K562 (cell line): ENCODE data around the gene DAPK3. TPM values are rescaled to one million over a fixed set of nuclear protein-coding genes. Genes with fewer than 3 reads are reported as not detected.
A peak's percentile ranks its signal among the peaks of the same experiment; 100 is the strongest.

Experiments
- ATAC-seq: fragments of 200-7000 bp; cut with Tn5 transposase; 3 replicates; pipeline ENCODE4 v1.9.1; 2020; ENCODE audit warnings: moderate library complexity
- BruUV-seq: library from RNA; stranded (reverse); fragments of 400-500 nt; replicated peaks from 2 replicates; lab custom pipeline; 2021; lab: Mats Ljungman, UMichigan
- CTCF ChIA-PET: fragments of 300-600 bp; formaldehyde crosslinking; extraction: SDS; loops from one replicate; lab custom pipeline; 2021; ENCODE audit warnings: low intra/inter-chr PET ratio; lab: Yijun Ruan, JAX
- POLR2A ChIA-PET: fragments of 300-600, 350-650 bp; sonication (Branson Sonifier 250); formaldehyde crosslinking; extraction: SDS; loops from one replicate; lab custom pipeline; 2021; ENCODE audit warnings: antibody characterized with exemption, inconsistent platforms; lab: Yijun Ruan, JAX
- DNase-seq, 4 experiments: peaks; one replicate each; pipeline versions ENCODE4 v3.0.0 to v3.0.0-alpha.2; 2011 to 2018; ENCODE audit warnings: low spot score in 3 of 4, mixed read lengths in 3 of 4; ENCODE audit errors: extremely low read depth in 1 of 4
- FAIRE-seq: peaks from 2 replicates; lab custom pipeline; 2011; peaks lifted over from hg19 to GRCh38; lab: Jason Lieb, UNC
- H2AFZ ChIP-seq: 2 replicates; pipeline ENCODE4 v1.6.0; 2011; ENCODE audit warnings: low read depth, low read length, control low read depth, inconsistent platforms
- H3K27ac ChIP-seq: fragments of 200-600 bp; 3 replicates; pipeline ENCODE4 v1.8.0; 2011; ENCODE audit warnings: low read depth, mild to moderate bottlenecking, control low read depth, inconsistent platforms, low read length, moderate library complexity, mixed read lengths; ENCODE audit errors: extremely low read depth
- H3K27me3 ChIP-seq, 2 experiments: fragments of 300-600 bp in 1 of 2; 2 replicates in 1 of 2; 3 replicates in 1 of 2; pipeline versions ENCODE4 v1.6.0 to v1.8.0; 2011; ENCODE audit warnings: inconsistent platforms in 2 of 2, low read length in 2 of 2, mild to moderate bottlenecking in 1 of 2, mixed read lengths in 1 of 2, moderate library complexity in 1 of 2; ENCODE audit not compliant: control insufficient read depth in 2 of 2, insufficient read depth in 2 of 2
- H3K36me3 ChIP-seq: fragments of 300-600 bp; 3 replicates; pipeline ENCODE4 v1.8.0; 2011; ENCODE audit warnings: mild to moderate bottlenecking, low read length, inconsistent platforms; ENCODE audit not compliant: control insufficient read depth, insufficient read depth
- H3K4me1 ChIP-seq, 2 experiments: fragments of 200-600 bp in 1 of 2; replicated peaks in 1 of 2; 2 replicates in 1 of 2; 3 replicates in 1 of 2; pipeline versions ENCODE4 v1.5.1 to v1.8.0; 2011; ENCODE audit warnings: inconsistent platforms in 2 of 2, low read length in 2 of 2, mild to moderate bottlenecking in 1 of 2, mixed read lengths in 1 of 2, moderate library complexity in 1 of 2; ENCODE audit not compliant: control insufficient read depth in 2 of 2, insufficient read depth in 2 of 2
- H3K4me2 ChIP-seq: 2 replicates; pipeline ENCODE4 v1.6.1; 2011; ENCODE audit warnings: low read length, control low read depth, inconsistent platforms, mixed read lengths; ENCODE audit not compliant: insufficient read depth
- H3K4me3 ChIP-seq: fragments of 200-600 bp; sonication (generic), shearing (Covaris generic); 2 replicates; pipeline ENCODE4 v1.5.1; 2016; ENCODE audit warnings: control low read depth, inconsistent platforms
- H3K79me2 ChIP-seq: fragments of 200-600 bp; 3 replicates; pipeline ENCODE4 v1.8.0; 2011; ENCODE audit warnings: low read length, inconsistent platforms; ENCODE audit not compliant: control insufficient read depth, insufficient read depth
- H3K9ac ChIP-seq, 2 experiments: 2 replicates each; pipeline versions ENCODE4 v1.6.0 to v1.6.1; 2011; ENCODE audit warnings: low read depth in 2 of 2, low read length in 2 of 2, control low read depth in 1 of 2, inconsistent platforms in 1 of 2, mild to moderate bottlenecking in 1 of 2, mixed read lengths in 1 of 2; ENCODE audit not compliant: insufficient read depth in 1 of 2
- H3K9me1 ChIP-seq: one replicate; pipeline ENCODE4 v1.6.0; 2011; ENCODE audit warnings: inconsistent platforms, mild to moderate bottlenecking, low read length, moderate library complexity; ENCODE audit not compliant: control insufficient read depth, insufficient read depth
- H3K9me3 ChIP-seq: replicated peaks from 2 replicates; pipeline ENCODE4 v1.5.1; 2011; ENCODE audit warnings: low read depth, low read length, inconsistent platforms; ENCODE audit not compliant: control insufficient read depth, insufficient read depth
- H4K20me1 ChIP-seq: replicated peaks from 2 replicates; pipeline ENCODE4 v1.6.1; 2011; ENCODE audit warnings: low read length, inconsistent platforms, mixed read lengths; ENCODE audit not compliant: control insufficient read depth, insufficient read depth
- DNMT1 ChIP-seq: fragments of 450-650 bp; IDR thresholded peaks from 2 replicates; pipeline ENCODE4 v1.6.1; 2016; ENCODE audit warnings: antibody characterized with exemption, mild to moderate bottlenecking
- GTF2E2 ChIP-seq: fragments of 200-800 bp; sonication (Bioruptor generic); IDR thresholded peaks from 2 replicates; pipeline ENCODE4 v1.6.1; 2016; ENCODE audit warnings: missing genetic modification characterization, missing compliant biosample characterization
- HDAC3 ChIP-seq: fragments of 450-650 bp; IDR thresholded peaks from 2 replicates; pipeline ENCODE4 v1.6.1; 2018; ENCODE audit warnings: borderline replicate concordance, mild to moderate bottlenecking, moderate library complexity; ENCODE audit not compliant: partially characterized antibody
- JUN ChIP-seq, 2 experiments: sonication (generic) in 1 of 2; formaldehyde crosslinking in 1 of 2; IDR thresholded peaks; 2 replicates each; pipeline versions ENCODE4 v1.6.1 to v1.8.0; 2012 to 2022; ENCODE audit warnings: borderline replicate concordance in 2 of 2, mild to moderate bottlenecking in 2 of 2, improper control_type of control experiment in 1 of 2, low read depth in 1 of 2, low read length in 1 of 2, missing genetic modification reagents in 1 of 2
- MEF2A ChIP-seq: IDR thresholded peaks from 2 replicates; pipeline ENCODE4 v1.6.1; 2011; ENCODE audit warnings: low read depth, mild to moderate bottlenecking, low read length, moderate library complexity; ENCODE audit not compliant: control insufficient read depth
- NCOA1 ChIP-seq: fragments of 450-650 bp; IDR thresholded peaks from 2 replicates; pipeline ENCODE4 v1.6.1; 2016; ENCODE audit warnings: low read depth
- POLR2A ChIP-seq: fragments of 450-650 bp; conservative IDR thresholded peaks from 2 replicates; pipeline ENCODE4 v1.6.1; 2016
- RBFOX2 ChIP-seq: fragments of 200-400 bp; formaldehyde crosslinking; IDR thresholded peaks from 2 replicates; pipeline ENCODE4 v1.6.1; 2017; ENCODE audit warnings: low read depth, mild to moderate bottlenecking, low read length, moderate library complexity
- RBM39 ChIP-seq: fragments of 200-400 bp; formaldehyde crosslinking; optimal IDR thresholded peaks from 2 replicates; pipeline ENCODE3; 2018; ENCODE audit warnings: low read depth, low read length
- RUNX1 ChIP-seq: sonication (generic); IDR thresholded peaks from 2 replicates; pipeline ENCODE4 v1.6.1; 2016; ENCODE audit warnings: antibody characterized with exemption, low read depth
- SMARCE1 ChIP-seq: fragments of 450-650 bp; IDR thresholded peaks from 2 replicates; pipeline ENCODE4 v1.7.1; 2016; ENCODE audit warnings: mild to moderate bottlenecking
- WGBS: fragments of 100-300 bp; shearing (Covaris generic); methylation state at CpG from one replicate; pipeline ENCODE4 v1.1.6; 2016; ENCODE audit warnings: low coverage, mixed read lengths; ENCODE audit not compliant: insufficient coverage; ENCODE audit errors: missing lambda C conversion rate; 5-methylcytosine and 5-hydroxymethylcytosine counted together
- in situ Hi-C: fragments of 300-500 bp; cut with MboI; formaldehyde crosslinking; loops from 4 replicates; pipeline ENCODE4 v1.15.0; 2018; ENCODE audit warnings: inconsistent platforms, mixed read lengths
- intact Hi-C: fragments of 100-400 bp; cut with micrococcal nuclease; formaldehyde crosslinking; loops from 2 replicates; pipeline ENCODE4 v1.14.2; 2022
- polyA plus RNA-seq, 8 experiments: library from polyadenylated mRNA; depleted of rRNA in 4 of 8; stranded (reverse) in 5 of 8; unstranded in 3 of 8; fragments of >200 nt; fragmentation: Nextera tagmentation in 2 of 8; fragmentation: Illumina TruSeq in 1 of 8; extraction: Ambion mirVana in 2 of 8; extraction: Trizol in 1 of 8; gene quantifications; 2 replicates each; pipeline versions ENCODE4 v1.2.1 to v1.2.3, GENCODE V29; 2011 to 2014; ENCODE audit warnings: inconsistent platforms in 1 of 8, missing spikeins in 1 of 8
- total RNA-seq, 7 experiments: library from RNA; depleted of rRNA in 6 of 7; stranded (reverse); fragments of >200 nt in 6 of 7; fragmentation: Illumina TruSeq in 2 of 7; extraction: Trizol in 2 of 7; gene quantifications; 2 replicates each; pipeline versions ENCODE4 v1.2.1 to v1.2.3, GENCODE V29; 2011 to 2021; ENCODE audit warnings: low replicate concordance in 1 of 7
- TF ChIP-seq, protein P1 (sequence below): sonication (generic); formaldehyde crosslinking; IDR thresholded peaks from 2 replicates; pipeline ENCODE4 v1.8.0; 2022; ENCODE audit warnings: mild to moderate bottlenecking, missing genetic modification reagents
- TF ChIP-seq, protein P2 (sequence below): fragments of 450-650 bp; IDR thresholded peaks from 2 replicates; pipeline ENCODE4 v1.6.1; 2016; ENCODE audit warnings: low read depth, mild to moderate bottlenecking, moderate library complexity
- TF ChIP-seq, protein P3 (sequence below): fragments of 150-350 bp; conservative IDR thresholded peaks from 2 replicates; pipeline ENCODE4 v1.6.1; 2014; ENCODE audit warnings: low read length
- TF ChIP-seq, protein P4 (sequence below): sonication (generic); formaldehyde crosslinking; IDR thresholded peaks from 2 replicates; pipeline ENCODE4 v1.8.1; 2023; ENCODE audit warnings: mild to moderate bottlenecking, missing genetic modification reagents

The DAPK3 gene
- total and polyA plus RNA-seq, 9 of the 15 experiments (the other 6 are each of a cell fraction or from before 2014, with no cell fraction given): 0.14 to 63.4 (median 25.0) TPM

DNA sequence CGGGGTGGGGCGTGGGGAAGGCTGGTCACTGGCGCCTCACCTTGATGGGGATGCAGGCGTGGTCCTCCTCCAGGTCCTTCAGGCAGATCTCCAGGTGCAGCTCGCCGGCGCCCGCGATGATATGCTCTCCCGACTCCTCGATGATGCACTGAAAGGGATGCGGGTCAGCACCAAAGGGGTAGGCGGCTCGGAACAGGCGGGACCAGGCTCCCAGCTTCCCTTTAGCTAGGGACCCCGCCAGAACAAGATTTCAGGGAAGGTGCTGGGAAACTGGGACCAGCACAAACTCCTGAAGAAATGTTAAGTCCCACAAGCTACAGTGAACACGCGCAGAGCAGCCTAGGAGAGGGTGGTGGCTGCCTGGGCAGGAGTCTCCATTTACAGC, 8.4 kb upstream of the DAPK3 start:
- Histone ChIP-seq H3K4me2 (no peak overlapping the region), H3K36me3 (peaks cover 93% of the 10 kb centered on the region), H3K27ac (no peak overlapping the region), H3K9ac (peak overlapping the region in 1 of 2 experiments; percentile 57; a peak in 1 of 4 replicates), H3K9me1 (peaks cover 35% of the 10 kb centered on the region), H3K4me3 (no peak overlapping the region), H4K20me1 (peaks cover 83% of the 10 kb centered on the region), H3K27me3 (no peaks in the 10 kb centered on the region), H3K4me1 (peaks cover 13 to 73% of the 10 kb centered on the region in 2 experiments; a peak in 4 of 5 replicates), H3K9me3 (no peaks in the 10 kb centered on the region), H3K79me2 (peaks cover 71% of the 10 kb centered on the region), H2AFZ (no peak overlapping the region)
- WGBS: 100% methylated on average over 6 of the region's 18 CpGs
- CTCF ChIA-PET: no interaction called here
- DNase-seq (peak in 2 of 4 experiments; percentile 10 to 14), FAIRE-seq (no peak), ATAC-seq (no peak)
- no TSS peak for BruUV-seq
- POLR2A ChIA-PET: interaction anchor here (0.7 to 9.7 kb wide), 5 partner anchors 8 to 536 kb away, joined by 3 to 215 read pairs (median 4); partner anchors contain the start of gene DAPK3
- in situ Hi-C loops (no loop called here), intact Hi-C loops (no loop called here)
- TF ChIP-seq RUNX1 (no peak), RBM39 (no peak), POLR2A (peak; percentile 47), DNMT1 (no peak), GTF2E2 (tag) (no peak), MEF2A (no peak), JUN (IDR thresholded peaks at IDR 0.05; ENCODE audit: borderline replicate concordance, low read depth, low read length) (no peak), JUN (CRISPR knock-in tag; IDR thresholded peaks at IDR 0.05; ENCODE audit: borderline replicate concordance) (no peak), RBFOX2 (peak; percentile 44; the same call in 1 of the 2 replicates), NCOA1 (no peak), HDAC3 (no peak), SMARCE1 (no peak)
- TF ChIP-seq, protein P1, sequence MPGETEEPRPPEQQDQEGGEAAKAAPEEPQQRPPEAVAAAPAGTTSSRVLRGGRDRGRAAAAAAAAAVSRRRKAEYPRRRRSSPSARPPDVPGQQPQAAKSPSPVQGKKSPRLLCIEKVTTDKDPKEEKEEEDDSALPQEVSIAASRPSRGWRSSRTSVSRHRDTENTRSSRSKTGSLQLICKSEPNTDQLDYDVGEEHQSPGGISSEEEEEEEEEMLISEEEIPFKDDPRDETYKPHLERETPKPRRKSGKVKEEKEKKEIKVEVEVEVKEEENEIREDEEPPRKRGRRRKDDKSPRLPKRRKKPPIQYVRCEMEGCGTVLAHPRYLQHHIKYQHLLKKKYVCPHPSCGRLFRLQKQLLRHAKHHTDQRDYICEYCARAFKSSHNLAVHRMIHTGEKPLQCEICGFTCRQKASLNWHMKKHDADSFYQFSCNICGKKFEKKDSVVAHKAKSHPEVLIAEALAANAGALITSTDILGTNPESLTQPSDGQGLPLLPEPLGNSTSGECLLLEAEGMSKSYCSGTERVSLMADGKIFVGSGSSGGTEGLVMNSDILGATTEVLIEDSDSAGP: no peak
- TF ChIP-seq, protein P2, sequence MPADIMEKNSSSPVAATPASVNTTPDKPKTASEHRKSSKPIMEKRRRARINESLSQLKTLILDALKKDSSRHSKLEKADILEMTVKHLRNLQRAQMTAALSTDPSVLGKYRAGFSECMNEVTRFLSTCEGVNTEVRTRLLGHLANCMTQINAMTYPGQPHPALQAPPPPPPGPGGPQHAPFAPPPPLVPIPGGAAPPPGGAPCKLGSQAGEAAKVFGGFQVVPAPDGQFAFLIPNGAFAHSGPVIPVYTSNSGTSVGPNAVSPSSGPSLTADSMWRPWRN: no peak
- TF ChIP-seq, protein P3, sequence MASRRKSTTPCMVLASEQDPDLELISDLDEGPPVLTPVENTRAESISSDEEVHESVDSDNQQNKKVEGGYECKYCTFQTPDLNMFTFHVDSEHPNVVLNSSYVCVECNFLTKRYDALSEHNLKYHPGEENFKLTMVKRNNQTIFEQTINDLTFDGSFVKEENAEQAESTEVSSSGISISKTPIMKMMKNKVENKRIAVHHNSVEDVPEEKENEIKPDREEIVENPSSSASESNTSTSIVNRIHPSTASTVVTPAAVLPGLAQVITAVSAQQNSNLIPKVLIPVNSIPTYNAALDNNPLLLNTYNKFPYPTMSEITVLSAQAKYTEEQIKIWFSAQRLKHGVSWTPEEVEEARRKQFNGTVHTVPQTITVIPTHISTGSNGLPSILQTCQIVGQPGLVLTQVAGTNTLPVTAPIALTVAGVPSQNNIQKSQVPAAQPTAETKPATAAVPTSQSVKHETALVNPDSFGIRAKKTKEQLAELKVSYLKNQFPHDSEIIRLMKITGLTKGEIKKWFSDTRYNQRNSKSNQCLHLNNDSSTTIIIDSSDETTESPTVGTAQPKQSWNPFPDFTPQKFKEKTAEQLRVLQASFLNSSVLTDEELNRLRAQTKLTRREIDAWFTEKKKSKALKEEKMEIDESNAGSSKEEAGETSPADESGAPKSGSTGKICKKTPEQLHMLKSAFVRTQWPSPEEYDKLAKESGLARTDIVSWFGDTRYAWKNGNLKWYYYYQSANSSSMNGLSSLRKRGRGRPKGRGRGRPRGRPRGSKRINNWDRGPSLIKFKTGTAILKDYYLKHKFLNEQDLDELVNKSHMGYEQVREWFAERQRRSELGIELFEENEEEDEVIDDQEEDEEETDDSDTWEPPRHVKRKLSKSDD: no peak
- TF ChIP-seq, protein P4, sequence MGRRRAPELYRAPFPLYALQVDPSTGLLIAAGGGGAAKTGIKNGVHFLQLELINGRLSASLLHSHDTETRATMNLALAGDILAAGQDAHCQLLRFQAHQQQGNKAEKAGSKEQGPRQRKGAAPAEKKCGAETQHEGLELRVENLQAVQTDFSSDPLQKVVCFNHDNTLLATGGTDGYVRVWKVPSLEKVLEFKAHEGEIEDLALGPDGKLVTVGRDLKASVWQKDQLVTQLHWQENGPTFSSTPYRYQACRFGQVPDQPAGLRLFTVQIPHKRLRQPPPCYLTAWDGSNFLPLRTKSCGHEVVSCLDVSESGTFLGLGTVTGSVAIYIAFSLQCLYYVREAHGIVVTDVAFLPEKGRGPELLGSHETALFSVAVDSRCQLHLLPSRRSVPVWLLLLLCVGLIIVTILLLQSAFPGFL (CRISPR knock-in tag): no peak
